ENCODE results near the gene MYO15A.
A peak's percentile ranks its signal among the peaks of the same experiment; 100 is the strongest.

Gene MYO15A

DNA sequence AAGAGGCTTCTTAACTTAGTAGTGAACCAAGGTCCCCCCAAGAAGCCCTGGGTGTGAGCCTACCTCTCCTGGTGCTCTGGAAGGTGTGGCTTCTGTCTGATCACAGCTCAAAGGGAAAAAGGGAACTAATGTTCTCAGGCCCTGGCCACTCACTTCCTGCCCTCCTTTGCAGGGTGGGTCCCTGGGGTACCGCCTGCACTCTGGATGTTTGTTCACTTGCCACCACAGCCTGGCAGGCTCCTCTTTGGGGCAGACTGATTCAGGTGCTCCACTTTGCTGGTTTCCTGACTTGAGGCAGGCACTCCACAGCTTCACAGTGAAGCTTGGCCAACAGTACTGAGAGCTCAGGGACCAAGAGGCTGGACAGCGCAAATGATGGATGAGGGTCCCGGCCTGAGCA is 5.9 kb upstream of the MYO15A start:
- no peak for DNase-seq

DNA sequence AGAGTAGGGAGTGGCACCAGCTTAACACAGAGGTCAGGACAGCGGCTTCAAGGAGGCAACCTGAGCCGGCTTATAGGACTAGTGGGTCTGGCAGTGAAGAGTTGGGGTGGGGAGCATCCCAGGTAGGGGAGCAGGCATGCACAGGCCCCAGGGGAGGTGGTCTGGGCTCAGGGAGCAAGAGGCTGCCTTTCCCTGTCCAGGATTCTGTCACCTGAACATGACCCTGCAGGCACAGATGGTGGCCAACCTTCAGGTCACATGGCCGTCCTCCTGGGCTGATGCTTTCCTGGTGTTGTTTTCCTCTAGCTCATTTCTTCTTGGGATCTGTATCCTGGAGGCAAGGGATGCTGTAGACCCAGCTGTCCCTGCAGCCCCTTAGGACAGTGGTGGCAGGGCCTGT is 3.5 kb upstream of the MYO15A start:
- DNase-seq, result no peak

DNA sequence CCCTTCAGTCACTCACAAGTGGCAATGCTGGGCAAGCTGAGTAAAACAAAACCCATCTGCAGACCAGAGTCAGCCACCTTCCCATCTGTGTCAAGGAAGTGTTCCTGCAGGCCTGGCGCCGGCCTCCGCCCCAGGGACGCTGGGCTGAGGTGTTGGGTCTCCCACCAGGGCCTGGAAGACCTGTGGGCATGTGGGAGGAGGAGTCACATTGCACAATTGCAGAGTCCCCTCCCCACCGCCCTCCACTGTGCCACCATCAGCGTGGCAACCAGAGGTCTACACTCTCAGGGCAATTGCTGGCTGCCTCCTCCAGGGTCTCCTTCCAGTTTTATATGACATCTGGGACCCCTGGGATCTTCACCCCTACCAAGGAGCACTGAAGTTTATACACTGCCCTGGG is 3.0 kb upstream of the MYO15A start:
- no peak for DNase-seq

- DNase-seq, result no peak
Measured at GRCh38 chr17:18106211-18106610, 2.3 kb upstream of the MYO15A start.

DNA sequence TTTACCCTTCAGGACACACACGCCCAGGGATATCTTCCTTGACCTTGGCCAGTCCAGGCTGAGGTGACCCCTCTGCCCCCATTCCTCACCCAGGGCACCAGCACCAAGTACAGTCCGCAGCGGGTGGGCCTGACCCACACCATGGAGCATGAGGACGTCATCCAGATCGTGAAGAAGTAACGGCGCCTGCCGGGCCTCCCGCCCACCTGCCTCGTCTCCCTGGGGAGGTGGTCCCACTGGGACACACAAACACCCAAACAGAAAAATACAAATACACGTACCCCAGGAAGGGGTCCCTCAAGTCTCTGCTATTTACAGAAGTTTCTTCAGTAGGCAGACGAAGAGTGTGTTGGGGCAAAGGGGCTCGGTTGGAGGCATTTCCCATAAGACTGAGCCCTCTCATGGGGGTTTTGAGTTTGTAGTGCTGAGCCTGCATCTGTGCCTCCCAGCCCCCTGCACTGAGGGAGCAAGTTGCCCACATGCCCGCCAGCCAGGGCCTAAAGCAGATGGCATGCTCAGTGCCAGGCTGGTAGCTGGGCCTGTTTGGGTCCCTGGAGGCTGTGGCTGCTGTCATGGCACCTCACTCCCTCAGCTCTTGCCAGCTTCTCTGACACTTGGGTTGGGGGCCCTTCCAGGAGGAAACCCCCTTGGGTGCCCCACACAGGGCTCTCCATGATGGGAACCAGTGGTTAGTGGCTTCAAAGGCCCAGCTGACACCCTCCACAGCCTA is 1.3 kb upstream of the MYO15A start:
- no peak for DNase-seq

GRCh38 chr17:18107971-18108370 is 585 bp upstream of the MYO15A start:
- DNase-seq, result no peak

GRCh38 chr17:18109935-18110485 is 1.5 kb downstream of the MYO15A start:
- DNase-seq, result no peak

DNA sequence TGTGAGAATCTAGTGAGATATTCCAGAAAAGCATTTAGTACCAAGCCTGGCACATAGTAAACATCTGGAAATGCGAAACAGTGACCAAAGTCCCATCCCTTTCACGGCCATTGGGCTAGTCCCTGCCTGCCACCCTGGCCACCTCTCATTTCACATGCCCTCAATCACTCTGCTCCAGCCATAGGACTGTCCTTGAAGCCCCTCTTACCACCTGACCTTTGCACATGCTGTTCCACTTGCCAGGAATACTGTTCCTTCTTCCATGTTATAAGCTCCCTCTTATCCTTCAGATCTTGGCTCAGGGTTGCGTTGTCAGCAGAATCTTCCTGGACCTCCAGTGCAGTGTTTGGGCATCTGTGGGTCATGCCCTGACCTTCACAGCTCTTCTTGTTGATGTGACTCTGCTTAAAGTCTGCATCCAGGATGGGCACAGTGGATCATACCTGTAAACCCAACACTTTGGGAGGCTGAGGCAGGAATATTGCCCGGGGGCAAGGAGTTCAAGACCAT is 2.1 kb downstream of the MYO15A start:
- DNase-seq, result no peak

- no peak for DNase-seq
Measured at GRCh38 chr17:18111330-18111971, 2.9 kb downstream of the MYO15A start.

DNA sequence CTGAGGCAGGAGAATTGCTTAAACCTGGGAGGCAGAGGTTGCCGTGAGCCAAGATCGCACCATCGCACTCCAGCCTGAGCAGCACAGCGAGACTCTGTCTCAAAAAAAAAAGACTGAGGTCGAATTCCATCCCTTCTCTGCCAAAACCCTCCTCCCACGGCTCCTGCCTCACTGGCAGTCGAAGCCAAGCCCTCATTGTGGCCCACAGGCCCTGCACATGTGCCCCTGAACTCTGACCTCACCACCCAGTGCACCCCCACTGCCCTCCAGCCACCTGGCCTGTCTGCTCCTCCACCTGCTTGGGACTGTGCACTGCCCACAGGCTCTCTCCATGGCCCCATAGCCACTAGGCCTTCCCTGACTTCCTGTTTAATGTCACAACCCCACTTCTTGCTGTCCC is 7.0 kb downstream of the MYO15A start:
- no peak for DNase-seq

DNA sequence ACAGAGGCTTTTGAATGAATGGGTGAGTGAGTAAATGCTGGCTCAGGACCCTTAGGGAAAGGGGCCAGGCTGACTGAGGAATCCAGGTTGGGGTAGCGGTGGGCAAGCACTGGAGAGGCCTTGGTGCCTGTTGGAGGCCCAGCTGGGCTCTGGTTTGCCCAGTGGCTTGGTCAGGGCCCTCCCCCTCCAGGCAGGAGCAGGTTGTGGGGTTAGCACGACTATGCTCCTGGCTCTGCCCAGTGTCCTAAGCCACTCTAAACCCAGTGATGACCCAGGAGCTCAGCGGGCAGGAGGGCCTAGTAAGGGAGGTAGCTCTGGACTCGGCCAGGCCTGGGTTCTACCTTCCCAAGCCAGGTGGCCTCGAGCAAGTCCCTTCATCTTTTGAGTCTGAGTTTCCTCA is 7.5 kb downstream of the MYO15A start:
- DNase-seq, result no peak

- DNase-seq, result no peak
Measured at GRCh38 chr17:18117533-18117932, 9.0 kb downstream of the MYO15A start.

GRCh38 chr17:18117982-18118975 is 9.7 kb downstream of the MYO15A start:
- no peak for DNase-seq

DNA sequence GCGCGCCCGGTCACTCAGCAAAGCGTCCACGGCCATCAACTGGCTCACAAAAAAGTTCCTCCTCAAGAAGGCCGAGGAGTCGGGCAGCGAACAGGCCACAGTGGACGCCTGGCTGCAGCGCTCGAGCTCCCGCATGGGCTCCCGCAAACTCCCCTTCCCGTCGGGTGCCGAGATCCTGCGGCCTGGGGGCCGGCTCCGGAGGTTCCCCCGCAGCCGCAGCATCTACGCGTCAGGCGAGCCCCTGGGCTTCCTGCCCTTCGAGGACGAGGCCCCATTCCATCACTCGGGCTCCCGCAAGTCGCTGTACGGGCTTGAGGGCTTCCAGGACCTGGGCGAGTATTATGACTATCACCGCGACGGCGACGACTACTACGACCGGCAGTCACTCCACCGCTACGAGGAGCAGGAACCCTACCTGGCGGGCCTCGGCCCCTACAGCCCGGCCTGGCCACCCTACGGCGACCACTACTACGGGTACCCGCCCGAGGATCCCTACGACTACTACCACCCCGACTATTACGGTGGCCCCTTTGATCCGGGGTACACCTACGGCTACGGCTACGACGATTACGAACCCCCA is 10.7 kb downstream of the MYO15A start:
- DNase-seq, result no peak

GRCh38 chr17:18119938-18120337 is 11.4 kb downstream of the MYO15A start:
- DNase-seq, result no peak

- DNase-seq, result no peak
Measured at GRCh38 chr17:18120461-18121017, 12.0 kb downstream of the MYO15A start.

DNA sequence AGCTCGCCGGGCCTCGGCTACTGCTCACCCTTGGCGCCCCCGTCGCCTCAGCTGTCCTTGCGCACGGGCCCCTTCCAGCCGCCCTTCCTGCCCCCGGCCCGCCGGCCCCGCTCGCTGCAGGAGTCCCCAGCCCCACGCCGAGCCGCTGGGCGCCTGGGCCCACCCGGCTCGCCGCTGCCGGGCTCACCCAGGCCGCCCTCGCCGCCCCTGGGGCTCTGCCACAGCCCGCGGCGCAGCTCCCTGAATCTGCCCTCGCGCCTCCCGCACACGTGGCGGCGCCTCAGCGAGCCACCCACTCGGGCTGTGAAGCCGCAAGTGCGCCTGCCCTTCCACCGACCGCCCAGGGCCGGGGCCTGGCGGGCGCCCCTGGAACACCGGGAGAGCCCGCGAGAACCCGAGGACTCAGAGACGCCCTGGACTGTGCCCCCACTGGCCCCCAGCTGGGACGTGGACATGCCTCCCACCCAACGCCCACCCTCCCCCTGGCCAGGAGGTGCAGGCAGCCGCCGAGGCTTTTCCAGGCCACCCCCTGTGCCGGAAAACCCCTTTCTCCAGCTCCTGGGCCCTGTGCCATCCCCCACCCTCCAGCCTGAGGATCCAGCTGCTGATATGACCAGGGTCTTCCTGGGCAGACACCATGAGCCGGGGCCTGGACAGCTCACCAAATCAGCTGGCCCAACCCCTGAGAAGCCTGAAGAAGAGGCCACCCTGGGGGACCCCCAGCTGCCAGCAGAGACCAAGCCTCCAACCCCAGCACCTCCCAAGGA is 12.8 kb downstream of the MYO15A start:
- DNase-seq, result no peak

- no peak for DNase-seq
Measured at GRCh38 chr17:18122990-18123753, 14.6 kb downstream of the MYO15A start.

GRCh38 chr17:18124345-18125126 is 16.0 kb downstream of the MYO15A start:
- no peak for DNase-seq

DNA sequence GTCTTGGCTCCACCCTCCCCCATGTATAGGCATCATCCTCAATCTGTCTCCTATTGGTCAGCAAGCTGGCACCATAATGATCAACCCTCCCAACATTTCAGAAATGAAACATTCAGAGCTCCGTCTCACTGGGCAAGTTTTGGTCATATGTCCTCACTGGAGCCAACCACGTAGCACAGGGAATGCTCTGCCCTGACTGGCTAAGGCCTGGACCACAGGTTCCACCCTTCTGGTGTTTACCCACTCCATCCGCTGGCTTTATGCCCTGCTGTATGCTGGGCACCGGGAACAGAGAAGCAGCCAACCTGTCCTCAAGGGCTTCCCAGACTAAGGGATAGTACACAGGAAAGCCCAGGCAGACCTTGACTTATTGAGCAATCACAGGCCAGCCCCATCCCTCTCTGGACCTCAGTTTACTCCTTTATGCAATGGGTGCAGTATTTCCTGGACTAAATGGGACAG is 20.5 kb downstream of the MYO15A start:
- peak; percentile 43 to 61 for DNase-seq
